Aorta (tissue), 5 donors: ENCODE measurements around the gene WIPF3. TPM values are rescaled to one million over a fixed set of nuclear protein-coding genes. Genes with fewer than 3 reads are reported as not detected.

Source experiments
- ATAC-seq: fragments of 200-7000 bp; cut with Tn5 transposase; one replicate; pipeline ENCODE4 v1.9.1; 2022; ENCODE audit warnings: moderate library complexity; ENCODE audit not compliant: low FRiP score
- DNase-seq, 2 donors: peaks; one replicate each; pipeline ENCODE4 v3.0.0-alpha.2; 2020
- H3K27ac ChIP-seq, 2 donors: one replicate each; pipeline ENCODE4 v1.5.1; 2013; ENCODE audit warnings: low read length in 2 of 2, mild to moderate bottlenecking in 2 of 2, moderate library complexity in 2 of 2, control low read depth in 1 of 2, inconsistent platforms in 1 of 2, low read depth in 1 of 2
- H3K27me3 ChIP-seq, 2 donors: one replicate each; pipeline ENCODE4 v1.6.1; 2013; ENCODE audit warnings: control low read depth in 1 of 2, low read length in 1 of 2, mild to moderate bottlenecking in 1 of 2, moderate library complexity in 1 of 2; ENCODE audit not compliant: insufficient read depth in 2 of 2, control insufficient read depth in 1 of 2
- H3K36me3 ChIP-seq, 2 donors: one replicate each; pipeline ENCODE4 v1.6.1; 2013; ENCODE audit warnings: control low read depth in 1 of 2, low read length in 1 of 2, mild to moderate bottlenecking in 1 of 2; ENCODE audit not compliant: insufficient read depth in 2 of 2, control insufficient read depth in 1 of 2
- H3K4me1 ChIP-seq, 2 donors: one replicate each; pipeline ENCODE4 v1.6.1; 2013; ENCODE audit warnings: low read length in 2 of 2, control low read depth in 1 of 2, mild to moderate bottlenecking in 1 of 2, moderate library complexity in 1 of 2; ENCODE audit not compliant: insufficient read depth in 2 of 2, control insufficient read depth in 1 of 2
- H3K4me3 ChIP-seq, 2 donors: one replicate each; pipeline ENCODE4 v1.5.1; 2013; ENCODE audit warnings: low read length in 2 of 2, control low read depth in 1 of 2, mild to moderate bottlenecking in 1 of 2
- H3K9me3 ChIP-seq: one replicate; pipeline ENCODE4 v1.6.1; 2013; ENCODE audit warnings: mild to moderate bottlenecking, low read length; ENCODE audit not compliant: control insufficient read depth
- WGBS, 2 donors: extraction: QIAGEN DNeasy Blood & Tissue Kit; methylation state at CpG; one replicate each; pipeline ENCODE4 v1.1.7; 2013; 5-methylcytosine and 5-hydroxymethylcytosine counted together
- intact Hi-C, 2 donors: fragments of 100-400 bp; cut with DNase I; formaldehyde crosslinking; loops; one replicate each; pipeline versions ENCODE4 v1.14.2 to v1.15.0; 2022
- polyA plus RNA-seq, 2 donors: library from polyadenylated mRNA; stranded (reverse); fragments of 200-250 nt; gene quantifications; one replicate each; pipeline ENCODE4 v1.2.3, GENCODE V29; 2013
- total RNA-seq, 2 donors: library from RNA; stranded (reverse); fragmentation: NEBNext Ultra II Directional; extraction: Animal tissue kit (Norgen Biotek cat#: 25700); gene quantifications; one replicate each; pipeline ENCODE4 v1.2.1, GENCODE V29; 2021
- donor health status: healthy with polysubstance abuse.
- donor health status: Bipolar disorder and iron deficiency.
- donor health status: DM: no; HTN: no; CAD: no.
- donor health status: DM: no; HTN: no; CAD: no.
- donor health status: DM: yes; HTN: yes; CAD: no.

WIPF3 gene
- total and polyA plus RNA-seq, 4 donors: 2.1 to 4.3 (median 2.9) TPM

DNA sequence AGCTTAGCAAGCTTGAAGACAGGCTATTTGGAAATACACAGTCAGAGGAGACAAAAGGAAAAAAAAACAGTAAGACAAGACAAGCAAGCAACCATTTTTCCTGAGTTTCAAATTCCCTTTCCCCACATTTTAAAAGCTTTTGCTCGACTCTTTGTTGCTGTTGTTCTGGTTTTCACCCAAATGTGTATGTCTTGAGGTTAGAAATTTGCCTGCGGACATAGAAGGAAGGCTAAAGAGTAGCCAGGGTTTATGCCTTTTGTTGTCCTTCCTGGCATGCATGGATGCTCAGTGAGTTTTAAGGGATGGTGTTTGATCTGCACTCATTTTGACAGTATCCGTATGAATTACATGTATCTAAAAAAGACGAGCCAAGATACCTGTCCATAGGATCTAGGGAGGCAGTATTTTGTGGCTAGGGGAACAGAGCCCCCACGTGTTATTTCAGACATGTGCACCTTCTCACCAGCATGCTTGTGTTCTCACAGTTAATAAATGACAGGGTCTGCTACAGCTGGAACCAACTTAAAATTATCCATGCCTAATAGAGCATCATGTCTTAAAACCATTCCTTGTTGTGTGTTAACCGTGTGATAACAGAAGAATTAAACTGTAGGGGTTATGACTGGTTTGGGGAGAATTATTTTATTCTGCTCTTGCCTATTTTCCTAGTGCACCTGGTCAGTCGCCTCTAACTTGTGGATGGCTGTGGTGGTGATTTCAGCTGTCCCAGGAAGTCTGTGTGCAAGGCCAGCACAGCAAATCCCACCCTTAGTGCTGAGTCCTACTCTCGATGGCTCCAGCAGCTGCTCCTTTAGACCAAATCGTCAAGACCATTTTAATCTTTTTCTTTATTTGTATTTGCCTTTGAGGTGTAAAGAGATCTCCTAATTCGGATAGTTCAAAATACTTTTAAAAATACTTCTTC, 9.1 kb downstream of the WIPF3 start:
- no peak overlapping the region for H3K27ac ChIP-seq
- no peak for ATAC-seq
- intact Hi-C loops: no loop called here
- H3K4me3 ChIP-seq: no peak overlapping the region
- H3K27me3 ChIP-seq: peaks cover 0 to 3% of the 10 kb centered on the region in 2 donors
- no peaks in the 10 kb centered on the region for H3K9me3 ChIP-seq
- WGBS, 2 donors: 80 to 84% methylated on average over 10 of the region's 10 CpGs
- no peaks in the 10 kb centered on the region for H3K36me3 ChIP-seq
- no peaks in the 10 kb centered on the region for H3K4me1 ChIP-seq
- no peak for DNase-seq

- intact Hi-C loops: no loop called here
- ATAC-seq (no peak), DNase-seq (no peak)
- no peaks in the 10 kb centered on the region for H3K9me3 ChIP-seq
- no peak overlapping the region for H3K4me3 ChIP-seq
- peaks cover 0 to 3% of the 10 kb centered on the region in 2 donors for H3K27me3 ChIP-seq
- no peak overlapping the region for H3K27ac ChIP-seq
- H3K4me1 ChIP-seq: no peaks in the 10 kb centered on the region
- WGBS, 2 donors: 97 to 98% methylated on average over 6 of the region's 6 CpGs
- no peaks in the 10 kb centered on the region for H3K36me3 ChIP-seq
Measured at GRCh38 chr7:29818308-29818707, 12.0 kb downstream of the WIPF3 start.

DNA sequence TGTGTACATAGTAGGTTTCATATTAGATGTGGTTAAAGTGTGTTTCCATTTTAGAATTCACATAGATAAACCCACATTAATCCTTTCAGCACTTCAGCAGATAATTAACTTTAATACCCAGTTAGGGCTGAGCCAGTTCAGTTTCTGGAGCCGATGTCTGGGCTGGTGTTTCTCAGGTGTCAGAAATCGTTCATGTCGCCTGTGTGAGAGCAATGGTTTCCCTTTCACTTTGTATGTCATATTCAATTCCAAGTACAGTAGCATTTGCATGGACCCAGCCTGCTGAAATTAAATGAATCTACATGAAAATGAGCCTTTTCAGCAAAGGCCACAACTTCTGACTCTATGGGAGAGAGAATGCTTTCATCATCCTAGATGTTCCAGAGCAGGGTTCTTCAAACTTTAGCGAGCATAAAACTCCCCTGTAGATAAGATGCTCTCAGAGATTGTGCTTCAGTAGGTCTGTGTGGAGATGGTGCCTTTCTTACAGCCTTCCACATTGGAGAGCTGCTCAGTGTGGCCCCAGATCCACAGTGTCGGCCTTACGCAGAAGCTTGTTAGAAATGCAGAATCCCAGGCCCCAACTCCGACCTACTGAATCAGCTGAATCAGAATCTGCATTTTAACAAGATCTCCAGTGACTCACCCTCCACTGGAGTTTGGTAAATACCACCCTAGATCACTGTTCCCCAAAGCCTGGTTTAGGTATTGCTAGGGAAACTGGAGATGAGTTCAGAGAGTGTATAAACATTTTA, 19.6 kb downstream of the WIPF3 start:
- H3K36me3 ChIP-seq: no peaks in the 10 kb centered on the region
- H3K4me3 ChIP-seq: no peak overlapping the region
- 84 to 92% methylated on average over 7 of the region's 7 CpGs for WGBS, 2 donors
- H3K27me3 ChIP-seq: no peaks in the 10 kb centered on the region
- H3K4me1 ChIP-seq: no peaks in the 10 kb centered on the region
- H3K9me3 ChIP-seq: no peaks in the 10 kb centered on the region
- no peak overlapping the region for H3K27ac ChIP-seq
- intact Hi-C loops: no loop called here
- ATAC-seq (no peak), DNase-seq (no peak)

GRCh38 chr7:29826530-29826822, 20.2 kb downstream of the WIPF3 start:
- Histone ChIP-seq H3K4me1 (no peaks in the 10 kb centered on the region), H3K36me3 (no peaks in the 10 kb centered on the region), H3K27ac (no peak overlapping the region), H3K9me3 (no peaks in the 10 kb centered on the region), H3K4me3 (no peak overlapping the region), H3K27me3 (no peaks in the 10 kb centered on the region)
- intact Hi-C loops: no loop called here
- 88 to 94% methylated on average over 2 of the region's 2 CpGs for WGBS, 2 donors
- DNase-seq (no peak), ATAC-seq (no peak)

- H3K27ac ChIP-seq: no peak overlapping the region
- no peaks in the 10 kb centered on the region for H3K27me3 ChIP-seq
- no peak overlapping the region for H3K4me3 ChIP-seq
- intact Hi-C loops: no loop called here
- no peak for DNase-seq
- H3K36me3 ChIP-seq: no peaks in the 10 kb centered on the region
- no peak for ATAC-seq
- peaks cover 1% of the 10 kb centered on the region for H3K9me3 ChIP-seq
- H3K4me1 ChIP-seq: no peaks in the 10 kb centered on the region
Measured at GRCh38 chr7:29826904-29827303, 20.6 kb downstream of the WIPF3 start.

GRCh38 chr7:29831705-29832104, 25.4 kb downstream of the WIPF3 start:
- no peak for DNase-seq
- intact Hi-C loops: no loop called here

GRCh38 chr7:29833929-29834328, 27.6 kb downstream of the WIPF3 start:
- no peaks in the 10 kb centered on the region for H3K27me3 ChIP-seq
- no peaks in the 10 kb centered on the region for H3K4me1 ChIP-seq
- DNase-seq: no peak
- no peak for ATAC-seq
- 92 to 95% methylated on average over 2 of the region's 2 CpGs for WGBS, 2 donors
- no peak overlapping the region for H3K27ac ChIP-seq
- H3K9me3 ChIP-seq: peaks cover 1% of the 10 kb centered on the region
- intact Hi-C loops: no loop called here
- no peak overlapping the region for H3K4me3 ChIP-seq
- H3K36me3 ChIP-seq: no peaks in the 10 kb centered on the region

More at GRCh38 chr7:29831705-29832104, 25.4 kb downstream of the WIPF3 start:
- 94% methylated on average over 6 of the region's 6 CpGs for WGBS, 2 donors
- Histone ChIP-seq H3K36me3 (no peaks in the 10 kb centered on the region), H3K27ac (no peak overlapping the region), H3K4me1 (no peaks in the 10 kb centered on the region), H3K4me3 (no peak overlapping the region), H3K27me3 (no peaks in the 10 kb centered on the region), H3K9me3 (peaks cover 1% of the 10 kb centered on the region)
- ATAC-seq: no peak

- no peak for DNase-seq
- Histone ChIP-seq H3K9me3 (peaks cover 1% of the 10 kb centered on the region), H3K4me1 (no peaks in the 10 kb centered on the region), H3K27ac (no peak overlapping the region), H3K27me3 (no peaks in the 10 kb centered on the region), H3K4me3 (no peak overlapping the region), H3K36me3 (no peaks in the 10 kb centered on the region)
- WGBS, 2 donors: 75 to 84% methylated on average over 12 of the region's 12 CpGs
- intact Hi-C loops: no loop called here
- ATAC-seq: no peak
Measured at GRCh38 chr7:29835718-29836117, 29.4 kb downstream of the WIPF3 start.

- Histone ChIP-seq H3K36me3 (no peaks in the 10 kb centered on the region), H3K9me3 (no peaks in the 10 kb centered on the region), H3K4me1 (no peaks in the 10 kb centered on the region), H3K4me3 (no peak overlapping the region), H3K27ac (no peak overlapping the region), H3K27me3 (no peaks in the 10 kb centered on the region)
- ATAC-seq (peak; percentile 74), DNase-seq (peak; percentile 60 to 82)
- intact Hi-C loops: no loop called here
- WGBS, 2 donors: 12 to 17% methylated on average over 7 of the region's 7 CpGs
Measured at GRCh38 chr7:29839302-29839701, 33.0 kb downstream of the WIPF3 start.
